Gastrocnemius medialis (tissue), 4 donors: ENCODE measurements around the gene PCBP2. TPM values are rescaled to one million over a fixed set of nuclear protein-coding genes. Genes with fewer than 3 reads are reported as not detected.
A peak's percentile ranks its signal among the peaks of the same experiment; 100 is the strongest.

Source experiments
- ATAC-seq, 2 donors: fragments of 150-250 bp; one replicate each; pipeline ENCODE4 v1.9.1; 2016
- DNase-seq, 2 donors: peaks; one replicate each; pipeline ENCODE4 v3.0.0-alpha.2; 2019
- H3K27ac ChIP-seq, 4 donors: fragments of 200-600 bp; sonication (generic); 1 replicate in 1 of 4; 2 replicates in 3 of 4; pipeline ENCODE4 v1.5.1; 2016 to 2018; ENCODE audit warnings: mild to moderate bottlenecking in 2 of 4, moderate library complexity in 1 of 4
- H3K27me3 ChIP-seq, 3 donors: fragments of 200-600 bp; sonication (generic) in 2 of 3; 1 replicate in 1 of 3; 2 replicates in 2 of 3; pipeline versions ENCODE4 v1.5.1 to v1.6.0; 2016 to 2019; ENCODE audit warnings: mild to moderate bottlenecking in 1 of 3, moderate library complexity in 1 of 3
- H3K36me3 ChIP-seq, 2 donors: fragments of 200-600 bp; sonication (generic) in 1 of 2; one replicate each; pipeline ENCODE4 v1.5.1; 2017 to 2018
- H3K4me1 ChIP-seq, 2 donors: fragments of 200-600 bp; sonication (generic) in 1 of 2; one replicate each; pipeline ENCODE4 v1.5.1; 2016 to 2017; ENCODE audit warnings: mild to moderate bottlenecking in 2 of 2
- H3K4me3 ChIP-seq, 4 donors: fragments of 200-600 bp; sonication (generic) in 3 of 4; 1 replicate in 1 of 4; 2 replicates in 3 of 4; pipeline ENCODE4 v1.5.1; 2016 to 2019; ENCODE audit warnings: mild to moderate bottlenecking in 2 of 4
- H3K9me3 ChIP-seq, 3 donors: fragments of 200-600 bp; sonication (generic) in 2 of 3; 1 replicate in 1 of 3; 2 replicates in 2 of 3; pipeline ENCODE4 v1.5.1; 2016 to 2019
- POLR2A ChIP-seq, 2 donors: fragments of 450-650 bp; IDR thresholded peaks; one replicate each; pipeline ENCODE4 v1.6.1; 2017; ENCODE audit warnings: antibody characterized with exemption in 2 of 2, mild to moderate bottlenecking in 2 of 2, moderate library complexity in 2 of 2
- in situ Hi-C, 4 donors: fragments of 200-750 bp; cut with MboI; loops; one replicate each; pipeline versions ENCODE4 v1.15.0 to v1.8.0; 2017; ENCODE audit warnings: low sequenced_read_pairs in 4 of 4
- intact Hi-C: fragments of 100-400 bp; cut with DNase I; formaldehyde crosslinking; loops from one replicate; pipeline ENCODE4 v1.15.1; 2023; ENCODE audit warnings: low total_unique reads
- total RNA-seq, 4 donors: library from RNA; depleted of rRNA; stranded (reverse); fragments of >200 nt; gene quantifications; one replicate each; pipeline versions ENCODE4 v1.1.0 to v1.2.3, GENCODE V29; 2016
- TF ChIP-seq, protein P1 (sequence below), 5 experiments: fragments of 450-650 bp in 3 of 5; fragments of 200-600 bp in 2 of 5; sonication (generic) in 2 of 5; IDR thresholded peaks in 4 of 5; conservative IDR thresholded peaks in 1 of 5; 1 replicate in 4 of 5; 2 replicates in 1 of 5; pipeline ENCODE4 v1.5.1; 2016 to 2019; ENCODE audit warnings: antibody characterized with exemption in 5 of 5, mild to moderate bottlenecking in 3 of 5, moderate library complexity in 3 of 5

The PCBP2 gene
- total RNA-seq, 4 donors from 2014 or later: 113 to 257 (median 191) TPM

DNA sequence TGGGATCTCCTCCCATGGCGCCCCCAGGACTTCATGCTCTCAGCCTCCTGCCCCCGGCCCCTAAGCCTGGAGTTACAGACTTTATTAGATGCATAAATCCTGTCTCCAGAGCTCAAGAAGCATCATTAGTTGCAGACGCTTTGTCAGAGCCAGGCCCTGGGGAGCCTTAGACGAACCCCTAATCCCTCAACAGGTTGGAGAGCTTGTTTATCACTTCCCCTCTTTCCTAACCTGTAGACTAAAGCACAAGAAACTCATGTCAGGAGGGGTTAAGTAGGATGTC is 55.6 kb downstream of the PCBP2 start:
- intact Hi-C loops: no loop called here
- DNase-seq: no peak
- Histone ChIP-seq H3K36me3 (peaks cover 0 to 41% of the 10 kb centered on the region in 2 donors), H3K27ac (no peak overlapping the region), H3K9me3 (no peaks in the 10 kb centered on the region), H3K27me3 (no peaks in the 10 kb centered on the region), H3K4me3 (no peak overlapping the region), H3K4me1 (peaks cover under 1 to 12% of the 10 kb centered on the region in 2 donors)
- no peak for ATAC-seq
- TF ChIP-seq, protein P1, sequence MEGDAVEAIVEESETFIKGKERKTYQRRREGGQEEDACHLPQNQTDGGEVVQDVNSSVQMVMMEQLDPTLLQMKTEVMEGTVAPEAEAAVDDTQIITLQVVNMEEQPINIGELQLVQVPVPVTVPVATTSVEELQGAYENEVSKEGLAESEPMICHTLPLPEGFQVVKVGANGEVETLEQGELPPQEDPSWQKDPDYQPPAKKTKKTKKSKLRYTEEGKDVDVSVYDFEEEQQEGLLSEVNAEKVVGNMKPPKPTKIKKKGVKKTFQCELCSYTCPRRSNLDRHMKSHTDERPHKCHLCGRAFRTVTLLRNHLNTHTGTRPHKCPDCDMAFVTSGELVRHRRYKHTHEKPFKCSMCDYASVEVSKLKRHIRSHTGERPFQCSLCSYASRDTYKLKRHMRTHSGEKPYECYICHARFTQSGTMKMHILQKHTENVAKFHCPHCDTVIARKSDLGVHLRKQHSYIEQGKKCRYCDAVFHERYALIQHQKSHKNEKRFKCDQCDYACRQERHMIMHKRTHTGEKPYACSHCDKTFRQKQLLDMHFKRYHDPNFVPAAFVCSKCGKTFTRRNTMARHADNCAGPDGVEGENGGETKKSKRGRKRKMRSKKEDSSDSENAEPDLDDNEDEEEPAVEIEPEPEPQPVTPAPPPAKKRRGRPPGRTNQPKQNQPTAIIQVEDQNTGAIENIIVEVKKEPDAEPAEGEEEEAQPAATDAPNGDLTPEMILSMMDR (IDR thresholded peaks at IDR 0.05 in 4 of 5, conservative IDR thresholded peaks at IDR 0.05 in 1 of 5): no peak
- TF ChIP-seq POLR2A (IDR thresholded peaks at IDR 0.05): no peak
- in situ Hi-C loops: loop anchor here in 2 of 4 donors (10.0 kb wide), 2 partner anchors 63 to 183 kb away; partner anchors contain the start of genes AAAS (in 1 of the 2) and PRR13 (in 1 of the 2)

DNA sequence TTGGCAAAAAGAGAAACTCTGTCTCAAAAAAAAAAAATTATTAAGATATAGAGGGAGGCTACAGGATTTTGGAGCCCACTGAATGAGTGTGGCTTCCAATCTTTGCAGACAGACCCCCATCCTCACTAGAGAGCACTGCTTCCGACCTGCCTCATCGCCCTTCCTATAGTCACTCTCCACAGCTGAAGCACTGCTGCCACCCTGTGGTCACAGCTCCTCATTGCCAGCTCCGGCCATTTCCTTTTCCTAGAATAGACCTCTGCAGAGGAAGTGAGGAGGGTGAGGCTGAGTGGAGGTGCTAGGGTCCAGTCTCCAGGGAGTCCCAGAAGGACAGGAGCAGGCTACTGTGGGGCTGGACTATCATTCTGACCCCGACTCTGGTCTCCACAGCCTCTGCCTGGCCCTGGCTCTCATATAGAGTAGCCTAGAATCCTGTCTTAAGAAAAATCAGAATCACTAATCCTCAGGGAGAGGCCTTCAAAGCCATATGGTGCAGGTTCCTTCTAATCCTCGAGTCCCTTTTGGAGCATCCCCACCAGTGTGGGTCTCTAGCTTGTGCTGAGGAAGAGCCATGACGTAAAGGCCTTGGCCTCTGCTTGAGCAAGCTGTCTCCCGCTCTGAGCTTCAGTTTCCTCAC is 56.8 kb downstream of the PCBP2 start:
- ATAC-seq: peak; percentile 91 to 92
- intact Hi-C loops (loop anchor here (1.0 to 2.0 kb wide), 3 partner anchors 88 to 184 kb away; no protein-coding TSS in a partner anchor), in situ Hi-C loops (loop anchor here in 2 of 4 donors (10.0 kb wide), 2 partner anchors 64 to 184 kb away; partner anchors contain the start of genes AAAS (in 1 of the 2) and PRR13 (in 1 of the 2))

DNA sequence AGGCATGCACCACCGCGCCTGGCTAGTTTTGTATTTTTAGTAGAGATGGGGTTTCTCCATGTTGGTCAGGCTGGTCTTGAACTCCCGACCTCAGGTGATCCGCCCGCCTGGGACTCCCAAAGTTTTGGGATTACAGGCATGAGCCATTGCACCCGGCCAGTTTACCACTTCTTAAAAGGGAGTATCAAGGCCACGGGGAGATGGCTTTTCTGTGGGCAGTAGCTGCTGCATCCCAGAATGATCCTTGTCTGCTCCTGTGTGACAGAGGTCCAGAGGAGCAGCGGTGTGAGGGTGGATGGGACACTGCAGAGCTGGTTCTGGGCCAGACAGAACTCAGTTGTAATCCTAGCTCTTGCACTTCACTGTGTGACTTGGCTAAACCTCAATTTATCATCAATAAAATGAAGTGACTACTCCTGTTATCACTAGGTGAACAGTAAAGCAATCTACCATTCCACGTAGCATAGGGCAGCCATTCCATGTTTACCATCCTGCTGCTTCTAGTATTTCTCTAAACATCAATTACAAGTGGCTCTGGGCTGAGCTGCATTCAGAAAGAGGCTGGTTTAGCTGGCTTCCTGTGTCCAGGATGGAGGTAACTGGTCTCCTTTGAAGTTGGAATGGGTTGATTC is 58.4 kb downstream of the PCBP2 start:
- peaks cover 0 to 4% of the 10 kb centered on the region in 2 donors for H3K4me1 ChIP-seq
- DNase-seq (no peak), ATAC-seq (no peak)
- intact Hi-C loops: no loop called here
- no peaks in the 10 kb centered on the region for H3K9me3 ChIP-seq
- no peaks in the 10 kb centered on the region for H3K27me3 ChIP-seq
- TF ChIP-seq, protein P1 (IDR thresholded peaks at IDR 0.05 in 4 of 5, conservative IDR thresholded peaks at IDR 0.05 in 1 of 5): no peak
- TF ChIP-seq POLR2A (IDR thresholded peaks at IDR 0.05): no peak
- H3K36me3 ChIP-seq: peaks cover 0 to 68% of the 10 kb centered on the region in 2 donors
- no peak overlapping the region for H3K27ac ChIP-seq
- no peak overlapping the region for H3K4me3 ChIP-seq
- in situ Hi-C loops: loop anchor here in 2 of 4 donors (10.0 kb wide), 1 partner anchor 155 kb away; no protein-coding TSS in a partner anchor

More for the DNA sequence above, 56.8 kb downstream of the PCBP2 start:
- peak; percentile 65 to 79 for DNase-seq
- H3K9me3 ChIP-seq: no peaks in the 10 kb centered on the region
- peak overlapping the region in 3 of 4 donors; percentile 44 to 55 (median 48) for H3K27ac ChIP-seq
- peaks cover 0 to 10% of the 10 kb centered on the region in 2 donors for H3K4me1 ChIP-seq
- no peak overlapping the region for H3K4me3 ChIP-seq
- H3K27me3 ChIP-seq: no peaks in the 10 kb centered on the region
- H3K36me3 ChIP-seq: peaks cover 0 to 52% of the 10 kb centered on the region in 2 donors
- no peak for TF ChIP-seq POLR2A (IDR thresholded peaks at IDR 0.05)
- TF ChIP-seq, protein P1 (IDR thresholded peaks at IDR 0.05 in 4 of 5, conservative IDR thresholded peaks at IDR 0.05 in 1 of 5): peak; percentile 84 to 94 (median 90)

DNA sequence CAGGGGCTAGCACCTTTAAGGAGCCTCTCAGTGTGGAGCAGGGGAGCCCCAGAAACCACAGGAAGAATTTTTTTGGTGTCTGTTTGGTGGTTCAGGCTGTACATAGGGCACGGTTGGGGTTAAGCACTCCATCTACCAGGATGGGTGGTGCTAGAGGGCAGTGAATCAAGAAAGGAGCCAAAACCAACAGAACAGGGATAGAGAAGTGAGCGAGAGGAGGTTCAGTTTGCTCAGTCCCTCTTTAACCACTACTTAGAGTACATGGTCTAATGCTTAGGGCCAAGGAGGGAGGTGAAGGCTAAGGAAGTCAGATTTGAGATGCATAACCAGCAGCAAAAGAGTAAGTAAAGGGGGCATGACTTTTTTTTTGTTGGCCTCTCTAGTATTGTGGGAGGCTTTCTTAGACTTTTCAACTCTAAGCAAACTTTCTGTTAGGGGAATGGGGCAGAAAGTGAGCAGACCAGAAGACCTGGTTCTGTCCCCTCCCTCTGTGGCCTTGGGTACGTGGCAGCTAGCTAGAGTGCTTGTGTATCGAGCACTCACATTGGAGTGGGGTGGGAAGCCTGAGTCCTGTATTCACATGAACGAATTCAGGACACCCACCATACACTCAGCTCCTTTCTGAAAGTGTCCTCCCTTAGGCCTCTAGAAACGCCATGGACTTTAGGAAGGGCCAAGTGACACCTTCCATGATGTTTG is 62.0 kb downstream of the PCBP2 start:
- H3K36me3 ChIP-seq: peaks cover 0 to 84% of the 10 kb centered on the region in 2 donors
- H3K9me3 ChIP-seq: no peaks in the 10 kb centered on the region
- no peak overlapping the region for H3K4me3 ChIP-seq
- no peaks in the 10 kb centered on the region for H3K27me3 ChIP-seq
- DNase-seq (no peak), ATAC-seq (no peak)
- H3K4me1 ChIP-seq: peaks cover 0 to under 1% of the 10 kb centered on the region in 2 donors
- no peak overlapping the region for H3K27ac ChIP-seq
- TF ChIP-seq, protein P1 (IDR thresholded peaks at IDR 0.05 in 4 of 5, conservative IDR thresholded peaks at IDR 0.05 in 1 of 5): no peak
- no peak for TF ChIP-seq POLR2A (IDR thresholded peaks at IDR 0.05)
- in situ Hi-C loops: loop anchor here in 2 of 4 donors (10.0 kb wide), 1 partner anchor 159 kb away; no protein-coding TSS in a partner anchor
- intact Hi-C loops: no loop called here
